NOMO-1 treated with dmso at 0.1 percent for 144 hours (cell line): Measurements from ENCODE around the gene FBXO28.
"Not testable (repeated sequence)": the region's sequence is repeated elsewhere in the genome, so short reads cannot be mapped to it uniquely, and the experiment has no call there.

ENCODE experiments used
- DNase-seq: peaks from one replicate; lab custom pipeline; 2025; ENCODE audit not compliant: unreplicated experiment; lab: John Stamatoyannopoulos, UW

FBXO28 gene

DNA sequence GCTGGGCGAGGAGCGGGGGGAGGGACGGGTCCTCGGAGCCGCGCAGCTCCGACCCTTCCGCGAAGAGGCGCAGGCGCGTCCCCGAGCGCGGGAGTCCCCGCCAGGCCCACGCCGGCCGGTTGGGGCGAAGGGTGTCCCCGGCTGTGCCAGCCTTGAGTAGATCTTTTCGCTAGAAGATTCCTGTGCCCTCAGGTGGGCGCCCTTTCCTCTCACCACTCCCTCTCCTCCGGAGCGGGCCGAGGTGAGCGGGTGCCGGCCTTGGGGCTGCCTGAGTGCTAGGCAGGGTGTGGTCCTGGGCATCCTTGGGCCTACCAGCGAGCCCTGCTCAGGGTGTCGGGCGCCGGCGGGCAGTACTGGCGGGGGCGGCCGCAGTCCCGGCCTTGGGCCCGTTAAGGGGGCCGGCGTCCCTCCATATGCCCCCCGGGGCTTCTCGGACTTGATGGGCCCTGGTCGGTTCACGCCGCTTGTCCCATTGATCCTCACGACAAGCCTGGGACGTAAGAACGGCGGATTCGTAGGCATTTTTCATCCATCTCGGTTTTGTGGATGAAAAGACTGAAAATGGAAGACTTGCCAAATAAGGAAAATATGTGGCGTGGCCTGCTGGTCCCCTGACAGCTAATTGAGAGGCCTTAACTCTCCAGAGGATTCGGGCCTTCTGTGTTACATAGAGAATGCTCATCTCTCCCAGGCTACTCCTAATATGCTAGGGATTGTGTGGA is 69.8 kb downstream of the FBXO28 start:
- peak; percentile 29 for DNase-seq

DNA sequence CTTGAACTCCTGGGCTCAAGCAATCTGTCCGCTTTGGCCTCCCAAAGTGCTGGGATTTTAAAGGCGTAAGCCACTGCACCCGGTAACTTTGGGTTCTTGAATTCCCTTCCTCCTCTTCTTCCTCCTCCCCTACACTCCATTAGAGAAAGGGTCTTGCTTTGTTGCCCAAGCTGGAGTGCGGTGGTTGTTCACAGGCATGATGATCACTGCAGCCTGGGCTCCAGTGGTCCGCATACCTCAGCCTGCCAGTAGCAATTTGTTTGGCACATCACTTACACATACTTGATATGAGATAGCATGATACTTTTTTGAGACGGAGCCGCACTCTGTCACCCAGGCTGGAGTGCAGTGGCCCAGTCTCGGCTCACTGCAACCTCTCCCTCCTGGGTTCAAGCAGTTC is 71.3 kb downstream of the FBXO28 start:
- no peak for DNase-seq

DNA sequence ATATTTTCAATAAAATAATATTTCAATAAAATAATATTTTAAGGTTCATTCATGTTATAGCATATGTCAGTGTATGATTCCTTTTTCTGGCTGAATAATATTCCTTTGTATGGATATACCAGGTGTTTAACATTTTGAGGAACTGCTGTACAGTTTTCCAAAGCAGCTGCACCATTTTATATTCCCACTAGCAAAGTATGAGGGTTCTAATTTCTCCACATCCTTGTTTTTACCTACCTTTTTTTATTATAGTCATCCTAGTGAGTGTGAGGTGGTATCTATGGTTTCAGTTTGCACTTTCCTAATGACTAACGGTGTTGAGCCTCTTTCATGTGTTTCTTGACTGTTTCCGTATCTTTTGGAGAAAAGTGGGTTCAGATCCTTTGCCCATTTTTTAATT is 74.4 kb downstream of the FBXO28 start:
- DNase-seq = no peak

- DNase-seq = no peak
Observed at GRCh38 chr1:224189561-224189960, 75.7 kb downstream of the FBXO28 start.

DNA sequence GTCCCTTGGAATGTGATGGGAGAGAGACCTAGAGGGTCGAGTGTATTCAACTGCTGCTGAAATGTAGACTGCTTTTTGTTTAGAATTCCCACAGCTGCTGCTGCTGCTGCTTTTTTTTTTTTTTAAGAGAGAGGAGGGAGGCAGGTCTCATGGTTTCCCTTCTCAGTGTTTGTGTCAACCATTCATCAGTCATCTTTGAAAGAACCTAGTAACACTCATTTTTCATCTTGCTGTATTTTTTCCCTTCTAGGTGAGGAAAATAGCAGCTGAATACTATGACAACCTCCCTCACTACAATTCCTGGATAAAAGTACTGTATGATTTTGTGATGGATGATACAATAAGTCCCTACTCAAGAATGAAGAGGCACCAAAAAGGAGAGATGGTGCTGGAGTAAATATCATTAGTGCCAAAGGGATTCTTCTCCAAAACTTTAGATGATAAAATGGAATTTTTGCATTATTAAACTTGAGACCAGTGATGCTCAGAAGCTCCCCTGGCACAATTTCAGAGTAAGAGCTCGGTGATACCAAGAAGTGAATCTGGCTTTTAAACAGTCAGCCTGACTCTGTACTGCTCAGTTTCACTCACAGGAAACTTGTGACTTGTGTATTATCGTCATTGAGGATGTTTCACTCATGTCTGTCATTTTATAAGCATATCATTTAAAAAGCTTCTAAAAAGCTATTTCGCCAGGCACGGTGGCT is 78.3 kb downstream of the FBXO28 start:
- no peak for DNase-seq

- DNase-seq = no peak
Observed at GRCh38 chr1:224193319-224193966, 79.5 kb downstream of the FBXO28 start.

DNA sequence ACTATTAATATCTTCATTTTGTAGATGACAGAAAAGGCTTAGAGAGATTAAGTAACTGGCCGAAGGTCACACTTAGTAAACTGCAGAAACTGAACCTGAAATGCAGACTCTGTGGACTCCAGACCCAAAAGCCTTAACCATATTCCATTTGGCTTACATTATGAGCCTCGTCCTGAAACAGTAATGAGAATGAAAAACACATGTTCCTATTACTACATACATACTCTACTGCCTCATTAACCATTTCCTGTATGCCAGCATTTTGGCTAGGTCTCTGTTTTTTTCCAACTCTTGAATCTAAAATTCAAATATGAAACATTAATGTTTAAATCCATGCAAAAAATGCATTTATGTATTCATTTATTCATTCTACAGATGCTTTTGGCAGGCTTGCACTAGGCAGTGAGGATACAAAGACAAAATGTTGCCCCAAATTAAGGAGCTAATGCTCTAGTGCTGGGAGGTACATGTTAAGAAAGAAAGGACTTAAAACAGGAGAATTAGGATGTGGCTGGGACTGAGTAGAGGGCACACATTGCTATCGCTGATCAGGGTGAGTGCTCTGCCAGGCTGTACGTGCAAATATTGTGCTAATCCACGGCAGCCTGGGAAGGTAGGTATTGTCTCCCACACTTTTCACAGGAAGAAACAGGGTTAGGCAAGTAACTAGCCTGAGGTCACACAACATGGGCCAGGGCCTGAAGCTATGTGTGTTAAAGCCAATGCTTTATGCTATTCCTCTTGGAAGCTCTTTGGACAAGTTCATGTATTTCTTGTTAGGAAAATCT is 83.1 kb downstream of the FBXO28 start:
- DNase-seq = no peak

DNA sequence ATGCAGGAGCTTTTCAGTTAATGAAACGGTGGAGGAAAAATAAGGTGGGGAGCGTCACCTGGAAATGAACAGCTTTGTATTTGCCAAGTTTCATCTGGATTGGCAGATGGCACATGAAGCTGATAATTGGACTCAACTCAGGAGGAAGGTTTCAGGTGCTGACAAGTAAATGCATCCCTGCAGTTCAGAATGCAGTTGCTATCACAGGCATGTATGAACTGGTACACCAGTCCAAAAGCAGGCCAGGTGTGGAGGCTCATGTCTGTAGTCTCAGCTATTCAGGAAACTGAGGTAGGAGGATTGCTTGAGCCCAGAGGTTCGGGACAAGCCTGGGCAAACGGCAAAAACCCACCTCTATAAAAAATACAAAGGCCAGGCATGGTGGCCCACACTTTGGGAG is 84.7 kb downstream of the FBXO28 start:
- no peak for DNase-seq

DNA sequence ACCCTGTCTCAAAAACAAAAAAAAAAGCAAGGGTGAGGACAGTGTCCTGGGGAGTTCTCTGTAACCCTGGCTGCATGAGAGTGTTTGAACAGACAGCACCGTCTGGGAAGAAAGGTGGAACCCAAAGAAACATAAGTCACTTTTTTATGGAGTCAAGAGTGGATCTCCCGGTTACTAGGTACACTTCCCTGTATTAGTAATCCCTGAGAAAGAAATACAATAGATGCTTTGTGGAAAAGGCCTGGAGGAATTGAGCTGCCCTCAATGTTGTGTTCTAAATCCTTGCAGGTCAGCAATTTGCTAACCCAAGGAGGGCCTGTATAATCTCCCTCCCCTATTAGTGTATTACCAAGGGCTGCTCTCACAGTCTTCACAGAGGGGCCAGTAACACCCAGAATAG is 85.8 kb downstream of the FBXO28 start:
- DNase-seq = no peak

GRCh38 chr1:224201383-224201782 is 87.5 kb downstream of the FBXO28 start:
- no peak for DNase-seq

DNA sequence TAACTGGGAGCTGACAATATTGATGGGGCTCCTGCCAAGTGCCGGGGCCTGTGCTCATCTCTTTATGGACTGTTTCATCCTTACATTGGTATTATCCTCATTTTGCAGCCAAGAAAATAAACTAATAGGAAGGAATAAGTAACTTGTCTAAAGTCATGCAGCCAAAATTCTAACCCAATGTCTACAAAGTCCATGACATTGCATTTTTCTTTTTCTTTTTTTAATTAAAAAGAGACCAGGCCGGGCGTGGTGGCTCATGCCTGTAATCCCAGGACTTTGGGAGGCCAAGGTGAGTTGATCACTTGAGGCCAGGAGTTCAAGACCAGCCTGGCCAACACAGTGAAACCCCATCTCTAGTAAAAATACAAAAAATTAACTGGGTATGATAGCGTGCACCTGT is 87.9 kb downstream of the FBXO28 start:
- DNase-seq = no peak

- peak; percentile 61 for DNase-seq
Observed at GRCh38 chr1:224203243-224204016, 89.5 kb downstream of the FBXO28 start.

- DNase-seq = peak; percentile 19
Observed at GRCh38 chr1:224205438-224205840, 91.5 kb downstream of the FBXO28 start.

GRCh38 chr1:224205931-224206538 is 92.1 kb downstream of the FBXO28 start:
- DNase-seq = not testable (repeated sequence)

- DNase-seq = no peak
Observed at GRCh38 chr1:224211206-224211962, 97.5 kb downstream of the FBXO28 start.
